ENCODE data around the gene MRPS17. TPM values are rescaled to one million over a fixed set of nuclear protein-coding genes. Genes with fewer than 3 reads are reported as not detected.

MRPS17 gene
- total and polyA plus RNA-seq, 2 of the 4 experiments (the other 2 are of a cell fraction): 9.9 to 15.2 TPM

DNA sequence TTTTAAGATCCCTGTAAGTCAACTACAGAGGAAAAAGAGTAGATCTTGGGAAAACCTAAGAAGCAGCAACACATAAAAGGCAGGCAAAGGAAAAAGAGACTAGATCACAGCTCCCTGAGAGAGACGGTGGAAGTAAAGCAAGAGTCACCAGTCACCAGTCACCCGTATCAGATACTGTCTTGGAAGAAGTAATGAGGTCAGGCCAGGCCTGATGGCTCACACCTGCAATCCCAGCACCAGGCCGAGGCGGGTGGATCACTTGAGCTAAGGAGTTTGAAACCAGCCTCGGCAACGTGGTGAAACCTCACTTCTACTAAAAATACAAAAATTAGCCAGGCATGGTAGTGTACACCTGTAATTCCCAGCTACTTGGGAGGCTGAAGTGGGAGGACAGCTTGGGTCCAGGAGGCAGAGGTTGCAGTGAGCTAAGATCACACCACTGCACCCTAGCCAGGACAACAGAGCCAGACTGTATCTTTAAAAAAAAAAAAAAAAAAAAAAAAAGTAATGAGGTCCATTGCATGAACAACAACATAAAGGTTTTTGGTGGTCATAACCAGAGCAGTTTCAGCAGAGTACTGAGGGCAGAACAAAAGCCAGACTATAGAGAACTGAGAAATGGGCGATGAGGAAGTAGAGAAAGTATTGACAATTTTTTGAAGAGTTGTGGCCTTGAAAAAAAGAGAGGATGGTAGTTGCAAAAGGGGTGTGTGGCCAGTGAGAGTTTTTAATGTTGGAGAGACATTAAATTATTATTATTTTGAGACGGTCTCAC, 47.5 kb upstream of the MRPS17 start:
- no peak overlapping the region for H2BK15ac ChIP-seq (ENCODE audit: low read depth, low read length)
- no peak overlapping the region for H2AK5ac ChIP-seq (ENCODE audit: low read depth, low read length)
- no peak overlapping the region for H3K14ac ChIP-seq (replicated peaks; ENCODE audit: low read depth, low read length)
- H2BK120ac ChIP-seq (ENCODE audit: low read depth, low read length): no peak overlapping the region
- H2BK5ac ChIP-seq (ENCODE audit: low read depth, low read length, poor library complexity, severe bottlenecking): no peak overlapping the region
- CTCF ChIA-PET: no interaction called here
- H3K27me3 ChIP-seq (ENCODE audit: control insufficient read depth, insufficient read depth, low read length): no peaks in the 10 kb centered on the region
- no TSS peak for BruUV-seq (replicated peaks)
- no peaks in the 10 kb centered on the region for H4K20me1 ChIP-seq (ENCODE audit: insufficient read depth, low read length)
- no peak overlapping the region for H2AFZ ChIP-seq (replicated peaks; ENCODE audit: low read length, poor library complexity)
- H4K5ac ChIP-seq (ENCODE audit: low read depth, low read length): no peak overlapping the region
- no peaks in the 10 kb centered on the region for H3K4me1 ChIP-seq (ENCODE audit: control insufficient read depth, insufficient read depth, low read length)
- no peak overlapping the region for H4K8ac ChIP-seq (ENCODE audit: low read depth in 2 of 2, low read length in 2 of 2)
- no peak overlapping the region for H3K4me2 ChIP-seq (ENCODE audit: low read depth, low read length)
- no peak overlapping the region for H4K91ac ChIP-seq (ENCODE audit: insufficient read depth, low read depth, low read length)
- no peak overlapping the region for H2AK9ac ChIP-seq (replicated peaks; ENCODE audit: low read depth, low read length, poor library complexity)
- no peak overlapping the region for H3K9ac ChIP-seq (ENCODE audit: low read depth, low read length)
- H3K23ac ChIP-seq (ENCODE audit: low read depth, low read length): no peak overlapping the region
- DNase-seq (no peak), ATAC-seq (ENCODE audit: low read depth) (no peak)
- POLR2A ChIA-PET (ENCODE audit: unreplicated experiment): no interaction called here
- no peaks in the 10 kb centered on the region for H3K9me3 ChIP-seq (ENCODE audit: control insufficient read depth, insufficient read depth, low read length)
- in situ Hi-C loops (cut with MboI; ENCODE audit: low sequenced_read_pairs) (no loop called here), intact Hi-C loops (cut with micrococcal nuclease) (no loop called here), dilution Hi-C loops (cut with HindIII; ENCODE audit: low sequenced_read_pairs, unreplicated experiment) (no loop called here)
- H2BK20ac ChIP-seq (ENCODE audit: low read depth, low read length): no peak overlapping the region
- no CpG with 5 or more reads among the region's 8 CpGs for WGBS, 2 experiments (ENCODE audit: extremely low coverage in 2 of 2, insufficient read length in 1 of 2)
- TF ChIP-seq RAD21 (IDR thresholded peaks at IDR 0.05; ENCODE audit: low read length) (no peak), RCOR1 (IDR thresholded peaks at IDR 0.05; ENCODE audit: insufficient replicate concordance, low read length) (no peak), CEBPB (IDR thresholded peaks at IDR 0.05; ENCODE audit: low read depth, low read length) (no peak), MXI1 (IDR thresholded peaks at IDR 0.05; ENCODE audit: borderline replicate concordance, low read depth, low read length) (no peak), NFE2L2 (IDR thresholded peaks at IDR 0.05; ENCODE audit: low read depth, low read length) (no peak), SMC3 (IDR thresholded peaks at IDR 0.05; ENCODE audit: low read depth, low read length) (no peak), BHLHE40 (IDR thresholded peaks at IDR 0.05; ENCODE audit: low read depth, low read length) (no peak), RFX5 (IDR thresholded peaks at IDR 0.05; ENCODE audit: low read depth, low read length) (no peak), MAFK (IDR thresholded peaks at IDR 0.05; ENCODE audit: low read depth, low read length) (no peak), FOS (IDR thresholded peaks at IDR 0.05; ENCODE audit: low read depth, low read length) (no peak), POLR2A (IDR thresholded peaks at IDR 0.05; ENCODE audit: low read depth, low read length) (no peak), MAZ (IDR thresholded peaks at IDR 0.05; ENCODE audit: borderline replicate concordance, low read depth, low read length) (no peak), CHD1 (IDR thresholded peaks at IDR 0.05; ENCODE audit: low read depth, low read length) (no peak)
- TF ChIP-seq, protein P1, sequence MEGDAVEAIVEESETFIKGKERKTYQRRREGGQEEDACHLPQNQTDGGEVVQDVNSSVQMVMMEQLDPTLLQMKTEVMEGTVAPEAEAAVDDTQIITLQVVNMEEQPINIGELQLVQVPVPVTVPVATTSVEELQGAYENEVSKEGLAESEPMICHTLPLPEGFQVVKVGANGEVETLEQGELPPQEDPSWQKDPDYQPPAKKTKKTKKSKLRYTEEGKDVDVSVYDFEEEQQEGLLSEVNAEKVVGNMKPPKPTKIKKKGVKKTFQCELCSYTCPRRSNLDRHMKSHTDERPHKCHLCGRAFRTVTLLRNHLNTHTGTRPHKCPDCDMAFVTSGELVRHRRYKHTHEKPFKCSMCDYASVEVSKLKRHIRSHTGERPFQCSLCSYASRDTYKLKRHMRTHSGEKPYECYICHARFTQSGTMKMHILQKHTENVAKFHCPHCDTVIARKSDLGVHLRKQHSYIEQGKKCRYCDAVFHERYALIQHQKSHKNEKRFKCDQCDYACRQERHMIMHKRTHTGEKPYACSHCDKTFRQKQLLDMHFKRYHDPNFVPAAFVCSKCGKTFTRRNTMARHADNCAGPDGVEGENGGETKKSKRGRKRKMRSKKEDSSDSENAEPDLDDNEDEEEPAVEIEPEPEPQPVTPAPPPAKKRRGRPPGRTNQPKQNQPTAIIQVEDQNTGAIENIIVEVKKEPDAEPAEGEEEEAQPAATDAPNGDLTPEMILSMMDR (conservative IDR thresholded peaks at IDR 0.05; ENCODE audit: low read depth, low read length): no peak
- TF ChIP-seq, protein P2, sequence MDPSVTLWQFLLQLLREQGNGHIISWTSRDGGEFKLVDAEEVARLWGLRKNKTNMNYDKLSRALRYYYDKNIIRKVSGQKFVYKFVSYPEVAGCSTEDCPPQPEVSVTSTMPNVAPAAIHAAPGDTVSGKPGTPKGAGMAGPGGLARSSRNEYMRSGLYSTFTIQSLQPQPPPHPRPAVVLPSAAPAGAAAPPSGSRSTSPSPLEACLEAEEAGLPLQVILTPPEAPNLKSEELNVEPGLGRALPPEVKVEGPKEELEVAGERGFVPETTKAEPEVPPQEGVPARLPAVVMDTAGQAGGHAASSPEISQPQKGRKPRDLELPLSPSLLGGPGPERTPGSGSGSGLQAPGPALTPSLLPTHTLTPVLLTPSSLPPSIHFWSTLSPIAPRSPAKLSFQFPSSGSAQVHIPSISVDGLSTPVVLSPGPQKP (IDR thresholded peaks at IDR 0.05; ENCODE audit: borderline replicate concordance, low read depth, low read length): no peak
- TF ChIP-seq, protein P3, sequence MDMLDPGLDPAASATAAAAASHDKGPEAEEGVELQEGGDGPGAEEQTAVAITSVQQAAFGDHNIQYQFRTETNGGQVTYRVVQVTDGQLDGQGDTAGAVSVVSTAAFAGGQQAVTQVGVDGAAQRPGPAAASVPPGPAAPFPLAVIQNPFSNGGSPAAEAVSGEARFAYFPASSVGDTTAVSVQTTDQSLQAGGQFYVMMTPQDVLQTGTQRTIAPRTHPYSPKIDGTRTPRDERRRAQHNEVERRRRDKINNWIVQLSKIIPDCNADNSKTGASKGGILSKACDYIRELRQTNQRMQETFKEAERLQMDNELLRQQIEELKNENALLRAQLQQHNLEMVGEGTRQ (IDR thresholded peaks at IDR 0.05; ENCODE audit: low read depth, low read length): no peak
- H3K4me3 ChIP-seq (ENCODE audit: insufficient read depth, low read depth, low read length): no peak overlapping the region
- H3K4ac ChIP-seq (ENCODE audit: low read depth, low read length): no peak overlapping the region
- H3K27ac ChIP-seq (ENCODE audit: insufficient read depth, low read length): no peak overlapping the region
- peaks cover 2% of the 10 kb centered on the region; the same call in 1 of the 2 replicates for H3K36me3 ChIP-seq (ENCODE audit: control insufficient read depth, insufficient read depth, low read length)
- H3K18ac ChIP-seq (ENCODE audit: low read depth, low read length): no peak overlapping the region
- no peaks in the 10 kb centered on the region for H3K9me1 ChIP-seq (ENCODE audit: insufficient read depth, low read length)
- H3K56ac ChIP-seq (ENCODE audit: extremely low read depth, insufficient read depth, low read length): no peak overlapping the region
- H3K79me1 ChIP-seq (ENCODE audit: low read depth in 1 of 2, low read length in 2 of 2): no peaks in the 10 kb centered on the region
